A549 (cell line): ENCODE data around the gene CNDP1. TPM values are rescaled to one million over a fixed set of nuclear protein-coding genes. Genes with fewer than 3 reads are reported as not detected.

ENCODE experiments used
- ATAC-seq, 2 experiments: fragments of 200-7000 bp in 1 of 2; fragments of >200 bp in 1 of 2; cut with Nextera tagmentation in 1 of 2; cut with Tn5 transposase in 1 of 2; 3 replicates each; pipeline versions ENCODE4 v1.8.0 to v1.9.1; 2018 to 2020; ENCODE audit warnings: mild to moderate bottlenecking in 1 of 2, moderate library complexity in 1 of 2
- CTCF ChIA-PET: fragments of 300-600 bp; sonication (Branson Sonifier 250); formaldehyde crosslinking; extraction: SDS; loops from one replicate; lab custom pipeline; 2021; ENCODE audit warnings: antibody characterized with exemption, inconsistent platforms; lab: Yijun Ruan, JAX
- POLR2A ChIA-PET: fragments of 350-600 bp; formaldehyde crosslinking; extraction: SDS; loops from one replicate; lab custom pipeline; 2021; ENCODE audit warnings: antibody characterized with exemption, inconsistent platforms; lab: Yijun Ruan, JAX
- DNase-seq, 2 experiments: peaks; one replicate each; pipeline versions ENCODE4 v3.0.0 to v3.0.0-alpha.2; 2011 to 2016; ENCODE audit warnings: low read depth in 1 of 2, low spot score in 1 of 2
- FAIRE-seq: peaks from 2 replicates; lab custom pipeline; 2011; peaks lifted over from hg19 to GRCh38; lab: Jason Lieb, UNC
- H3K27ac ChIP-seq, 2 experiments: fragments of >200 bp; sonication (Bioruptor Twin); formaldehyde crosslinking; 3 replicates each; pipeline ENCODE4 v1.5.1; 2016 to 2017
- H3K4me1 ChIP-seq: fragments of >200 bp; sonication (Bioruptor Twin); formaldehyde crosslinking; 3 replicates; pipeline ENCODE4 v1.6.1; 2016
- H3K4me2 ChIP-seq: fragments of >200 bp; sonication (Bioruptor Twin); formaldehyde crosslinking; 3 replicates; pipeline ENCODE4 v1.6.1; 2016
- H3K4me3 ChIP-seq: fragments of >200 bp; sonication (Bioruptor Twin); formaldehyde crosslinking; 3 replicates; pipeline ENCODE4 v1.5.1; 2016
- H3K9me3 ChIP-seq: fragments of >200 bp; sonication (Bioruptor Twin); formaldehyde crosslinking; 3 replicates; pipeline ENCODE4 v1.6.1; 2016
- BCL3 ChIP-seq: fragments of >200 bp; sonication (Bioruptor Twin); formaldehyde crosslinking; IDR thresholded peaks from 3 replicates; pipeline ENCODE4 v1.6.1; 2016
- BHLHE40 ChIP-seq: IDR thresholded peaks from 2 replicates; pipeline ENCODE4 v1.6.1; 2012; ENCODE audit warnings: low read depth, low read length, inconsistent platforms
- CBX2 ChIP-seq: fragments of 200-600 bp; sonication (generic); IDR thresholded peaks from 2 replicates; pipeline ENCODE4 v1.6.1; 2016; ENCODE audit warnings: low read depth, mild to moderate bottlenecking, borderline replicate concordance
- CBX8 ChIP-seq: fragments of 200-600 bp; sonication (generic); IDR thresholded peaks from 2 replicates; pipeline ENCODE4 v1.6.1; 2016
- CEBPB ChIP-seq, 2 experiments: fragments of >200 bp in 1 of 2; sonication (Bioruptor Twin) in 1 of 2; formaldehyde crosslinking in 1 of 2; IDR thresholded peaks; 2 replicates each; pipeline ENCODE4 v1.6.1; 2012 to 2016
- CHD4 ChIP-seq: fragments of 200-600 bp; sonication (generic); IDR thresholded peaks from 2 replicates; pipeline ENCODE4 v1.6.1; 2016; ENCODE audit warnings: antibody characterized with exemption, mild to moderate bottlenecking, borderline replicate concordance
- CTCF ChIP-seq: fragments of >200 bp; sonication (Bioruptor Twin); formaldehyde crosslinking; IDR thresholded peaks from 3 replicates; pipeline ENCODE4 v1.5.1; 2016
- ELK1 ChIP-seq: fragments of 150-350 bp; IDR thresholded peaks from 2 replicates; pipeline ENCODE4 v1.6.1; 2014; ENCODE audit warnings: low read depth, mild to moderate bottlenecking, low read length
- EP300 ChIP-seq, 2 experiments: fragments of >200 bp; sonication (Bioruptor Twin); formaldehyde crosslinking; IDR thresholded peaks; 2 replicates in 1 of 2; 3 replicates in 1 of 2; pipeline ENCODE4 v1.6.1; 2016 to 2017
- FOSL2 ChIP-seq, 2 experiments: fragments of 450-650 bp in 1 of 2; fragments of >200 bp in 1 of 2; sonication (Bioruptor Twin) in 1 of 2; formaldehyde crosslinking; IDR thresholded peaks; 2 replicates each; pipeline versions ENCODE4 v1.5.0 to v1.6.1; 2016 to 2020; ENCODE audit warnings: mild to moderate bottlenecking in 1 of 2, moderate library complexity in 1 of 2
- HOXA7 ChIP-seq: fragments of 250-450 bp; sonication (Bioruptor Pico); IDR thresholded peaks from 2 replicates; pipeline ENCODE4 v1.5.0; 2020; ENCODE audit warnings: mild to moderate bottlenecking, moderate library complexity
- HOXB13 ChIP-seq: fragments of 250-450 bp; sonication (Bioruptor Pico); IDR thresholded peaks from 2 replicates; pipeline ENCODE4 v1.5.0; 2020; ENCODE audit warnings: low read depth, mild to moderate bottlenecking, moderate library complexity
- HOXB5 ChIP-seq: fragments of 250-450 bp; sonication (Bioruptor Pico); IDR thresholded peaks from 2 replicates; pipeline ENCODE4 v1.5.0; 2020; ENCODE audit warnings: mild to moderate bottlenecking, moderate library complexity
- JUNB ChIP-seq: fragments of >200 bp; sonication (Bioruptor Twin); formaldehyde crosslinking; IDR thresholded peaks from 2 replicates; pipeline ENCODE4 v1.6.1; 2016
- KDM5A ChIP-seq: fragments of 200-600 bp; sonication (generic); IDR thresholded peaks from 2 replicates; pipeline ENCODE4 v1.6.1; 2016; ENCODE audit warnings: antibody characterized with exemption, mild to moderate bottlenecking
- MAX ChIP-seq: IDR thresholded peaks from 2 replicates; pipeline ENCODE4 v1.6.1; 2012
- MYC ChIP-seq: IDR thresholded peaks from 2 replicates; pipeline ENCODE4 v1.6.1; 2012; ENCODE audit warnings: mild to moderate bottlenecking, inconsistent platforms, low read length, improper control_type of control experiment, borderline replicate concordance
- NR3C1 ChIP-seq: fragments of >200 bp; sonication (Bioruptor Twin); formaldehyde crosslinking; IDR thresholded peaks from 3 replicates; pipeline ENCODE4 v1.6.1; 2017
- PBX3 ChIP-seq: IDR thresholded peaks from 2 replicates; pipeline ENCODE4 v1.6.1; 2012
- PHF8 ChIP-seq: fragments of 200-600 bp; sonication (generic); IDR thresholded peaks from 2 replicates; pipeline ENCODE4 v1.6.1; 2016; ENCODE audit warnings: low read depth, mild to moderate bottlenecking, antibody characterized with exemption, moderate library complexity, borderline replicate concordance
- RAD21 ChIP-seq, 2 experiments: fragments of >200 bp in 1 of 2; sonication (Bioruptor Twin) in 1 of 2; formaldehyde crosslinking in 1 of 2; IDR thresholded peaks in 1 of 2; conservative IDR thresholded peaks in 1 of 2; 2 replicates in 1 of 2; 3 replicates in 1 of 2; pipeline ENCODE4 v1.6.1; 2012 to 2018; ENCODE audit warnings: inconsistent platforms in 1 of 2
- RARB ChIP-seq: fragments of 250-450 bp; sonication (Bioruptor Pico); IDR thresholded peaks from 2 replicates; pipeline ENCODE4 v1.8.0; 2021; ENCODE audit warnings: mild to moderate bottlenecking, moderate library complexity
- RCOR1 ChIP-seq: fragments of 150-350 bp; IDR thresholded peaks from 2 replicates; pipeline ENCODE4 v1.6.1; 2014; ENCODE audit warnings: antibody characterized with exemption, low read length, low read depth
- REST ChIP-seq: fragments of 200-600 bp; sonication (generic); IDR thresholded peaks from 2 replicates; pipeline ENCODE4 v1.6.1; 2016; ENCODE audit warnings: antibody characterized with exemption, mild to moderate bottlenecking, moderate library complexity
- RNF2 ChIP-seq: fragments of 200-600 bp; sonication (generic); IDR thresholded peaks from 2 replicates; pipeline ENCODE4 v1.6.1; 2016; ENCODE audit warnings: low read depth, mild to moderate bottlenecking, antibody characterized with exemption, moderate library complexity, borderline replicate concordance
- TFCP2L1 ChIP-seq: fragments of 250-450 bp; sonication (Bioruptor Pico); IDR thresholded peaks from 2 replicates; pipeline ENCODE4 v1.5.0; 2021; ENCODE audit warnings: mild to moderate bottlenecking
- TP53 ChIP-seq: fragments of 250-450 bp; sonication (Bioruptor Pico); IDR thresholded peaks from 2 replicates; pipeline ENCODE4 v1.5.0; 2021; ENCODE audit warnings: mild to moderate bottlenecking, moderate library complexity
- ZC3H11A ChIP-seq: fragments of 450-650 bp; IDR thresholded peaks from 2 replicates; pipeline ENCODE4 v1.6.1; 2014; ENCODE audit warnings: antibody characterized with exemption, mild to moderate bottlenecking
- ZSCAN20 ChIP-seq: fragments of 250-450 bp; sonication (Bioruptor Pico); IDR thresholded peaks from 2 replicates; pipeline ENCODE4 v1.8.0; 2022; ENCODE audit warnings: mild to moderate bottlenecking, moderate library complexity
- WGBS: methylation state at CpG from one replicate; pipeline ENCODE4 v1.1.6; 2017; ENCODE audit errors: missing lambda C conversion rate; 5-methylcytosine and 5-hydroxymethylcytosine counted together
- polyA plus RNA-seq, 4 experiments: library from polyadenylated mRNA; depleted of rRNA in 3 of 4; stranded (reverse); fragments of >200 nt; fragmentation: RNase III in 1 of 4; extraction: RNeasy Plus Mini Kit Qiagen cat#74134 plus additional on column Dnase treatment in 1 of 4; gene quantifications; 2 replicates in 3 of 4; 3 replicates in 1 of 4; pipeline ENCODE4 v1.2.3, GENCODE V29; 2011 to 2017

The CNDP1 gene
- polyA plus RNA-seq, 2 of the 4 experiments (the other 2 are of a cell fraction), result 0.16 TPM; not detected in 1

GRCh38 chr18:74529811-74530583 lies 4.3 kb upstream of the CNDP1 start:
- no peak for FAIRE-seq
- CTCF ChIA-PET, result interaction anchor here (1.0 kb wide), 1 partner anchor 22 kb away, joined by 4 read pairs; no protein-coding TSS in a partner anchor
- POLR2A ChIA-PET, result no interaction called here

GRCh38 chr18:74530584-74530862 lies 3.8 kb upstream of the CNDP1 start:
- WGBS, result 66% methylated on average over 3 of the region's 6 CpGs
- Histone ChIP-seq H3K4me1 (no peaks in the 10 kb centered on the region), H3K27ac (no peak overlapping the region), H3K4me3 (no peak overlapping the region), H3K9me3 (no peaks in the 10 kb centered on the region), H3K4me2 (no peak overlapping the region)
- ChIA-PET CTCF (interaction anchor here (1.0 kb wide), 1 partner anchor 21 kb away, joined by 4 read pairs; no protein-coding TSS in a partner anchor), POLR2A (no interaction called here)
- FAIRE-seq, result no peak
- TF ChIP-seq CHD4 (no peak), ZSCAN20 (no peak), HOXB13 (CRISPR knock-in tag) (no peak), NR3C1 (no peak), ELK1 (no peak), BHLHE40 (no peak), TP53 (CRISPR knock-in tag) (no peak), RCOR1 (no peak), MAX (no peak), REST (no peak), CTCF (no peak), RAD21 (conservative IDR thresholded peaks at IDR 0.05 in 1 of 2, IDR thresholded peaks at IDR 0.05 in 1 of 2) (no peak), KDM5A (no peak), HOXB5 (CRISPR knock-in tag) (no peak), JUNB (no peak)
- ATAC-seq, result no peak
- DNase-seq, result no peak

More at GRCh38 chr18:74529811-74530583, 4.3 kb upstream of the CNDP1 start:
- no peaks in the 10 kb centered on the region for H3K4me1 ChIP-seq
- H3K4me3 ChIP-seq, result no peak overlapping the region
- WGBS, result 50% methylated on average over 15 of the region's 25 CpGs
- no peak overlapping the region for H3K4me2 ChIP-seq
- no peak for DNase-seq
- no peak for TF ChIP-seq NR3C1
- no peak for TF ChIP-seq FOSL2 (IDR thresholded peaks at IDR 0.05)
- TF ChIP-seq FOSL2 (CRISPR knock-in tag; IDR thresholded peaks at IDR 0.05), result no peak
- no peak for TF ChIP-seq EP300 (IDR thresholded peaks at IDR 0.05)
- TF ChIP-seq TP53 (CRISPR knock-in tag), result no peak
- TF ChIP-seq PBX3, result no peak
- TF ChIP-seq PHF8, result no peak
- no peak for TF ChIP-seq TFCP2L1 (CRISPR knock-in tag)
- TF ChIP-seq RCOR1, result no peak
- no peak for TF ChIP-seq BCL3
- TF ChIP-seq CEBPB (IDR thresholded peaks at IDR 0.05), result no peak
- no peak for TF ChIP-seq RARB
- TF ChIP-seq RNF2, result no peak
- no peak for TF ChIP-seq MYC
- no peak for TF ChIP-seq CBX8
- no peak for TF ChIP-seq MAX
- no peak for TF ChIP-seq CBX2
- TF ChIP-seq ZC3H11A, result no peak
- TF ChIP-seq HOXA7 (CRISPR knock-in tag), result no peak
- H3K9me3 ChIP-seq, result no peaks in the 10 kb centered on the region
- ATAC-seq, result no peak
- H3K27ac ChIP-seq, result no peak overlapping the region
